ENCODE data around the gene NCEH1. TPM values are rescaled to one million over a fixed set of nuclear protein-coding genes. Genes with fewer than 3 reads are reported as not detected.
"Not testable (repeated sequence)": the region's sequence is repeated elsewhere in the genome, so short reads cannot be mapped to it uniquely, and the experiment has no call there.

NCEH1 gene
- total RNA-seq, 1 donor: 21.1 TPM

- no peak overlapping the region for H3K4me3 ChIP-seq (ENCODE audit: low read depth, low read length)
- TF ChIP-seq, protein P1, sequence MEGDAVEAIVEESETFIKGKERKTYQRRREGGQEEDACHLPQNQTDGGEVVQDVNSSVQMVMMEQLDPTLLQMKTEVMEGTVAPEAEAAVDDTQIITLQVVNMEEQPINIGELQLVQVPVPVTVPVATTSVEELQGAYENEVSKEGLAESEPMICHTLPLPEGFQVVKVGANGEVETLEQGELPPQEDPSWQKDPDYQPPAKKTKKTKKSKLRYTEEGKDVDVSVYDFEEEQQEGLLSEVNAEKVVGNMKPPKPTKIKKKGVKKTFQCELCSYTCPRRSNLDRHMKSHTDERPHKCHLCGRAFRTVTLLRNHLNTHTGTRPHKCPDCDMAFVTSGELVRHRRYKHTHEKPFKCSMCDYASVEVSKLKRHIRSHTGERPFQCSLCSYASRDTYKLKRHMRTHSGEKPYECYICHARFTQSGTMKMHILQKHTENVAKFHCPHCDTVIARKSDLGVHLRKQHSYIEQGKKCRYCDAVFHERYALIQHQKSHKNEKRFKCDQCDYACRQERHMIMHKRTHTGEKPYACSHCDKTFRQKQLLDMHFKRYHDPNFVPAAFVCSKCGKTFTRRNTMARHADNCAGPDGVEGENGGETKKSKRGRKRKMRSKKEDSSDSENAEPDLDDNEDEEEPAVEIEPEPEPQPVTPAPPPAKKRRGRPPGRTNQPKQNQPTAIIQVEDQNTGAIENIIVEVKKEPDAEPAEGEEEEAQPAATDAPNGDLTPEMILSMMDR (IDR thresholded peaks at IDR 0.05; ENCODE audit: insufficient read depth, low read length): peak; percentile 85
- DNase-seq (ENCODE audit: low read depth): peak; percentile 90
Measured at GRCh38 chr3:172666873-172667694, 43.8 kb downstream of the NCEH1 start.

DNA sequence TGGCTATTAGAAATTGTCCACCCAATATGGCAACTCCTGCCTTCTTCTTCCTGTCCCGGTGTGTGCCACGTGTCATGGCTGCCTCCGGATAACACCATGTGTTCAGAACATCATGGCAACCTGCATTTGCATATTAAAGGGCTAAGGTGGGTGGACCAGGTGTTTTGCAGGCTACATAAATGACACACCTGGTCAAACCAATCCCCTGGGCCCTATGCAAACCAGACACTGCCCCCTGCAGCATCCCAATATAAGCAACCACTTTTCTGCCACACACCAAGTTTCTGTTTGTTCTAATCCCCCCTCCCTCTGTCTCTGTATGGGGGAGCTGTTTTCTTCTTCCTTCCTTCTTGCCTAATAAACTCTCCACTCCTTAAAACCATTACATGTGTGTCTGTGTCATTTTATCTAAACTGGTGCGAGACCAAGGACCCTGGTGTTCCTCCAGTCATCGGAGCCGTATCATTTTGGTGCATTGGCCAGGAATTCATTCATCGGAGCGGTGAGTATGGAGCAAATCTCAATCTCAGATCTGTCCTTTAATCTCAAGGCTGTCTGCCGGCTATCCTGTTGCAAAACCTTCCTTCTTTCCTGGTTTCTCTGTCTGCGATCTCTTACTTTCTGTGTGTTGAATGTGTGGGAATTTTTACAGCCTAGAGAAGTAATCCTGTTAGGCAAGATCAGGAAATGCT lies 44.5 kb downstream of the NCEH1 start:
- TF ChIP-seq, protein P1 (IDR thresholded peaks at IDR 0.05; ENCODE audit: insufficient read depth, low read length): peak; percentile 18
- DNase-seq (ENCODE audit: low read depth): no peak
- no peak overlapping the region for H3K4me3 ChIP-seq (ENCODE audit: low read depth, low read length)

DNA sequence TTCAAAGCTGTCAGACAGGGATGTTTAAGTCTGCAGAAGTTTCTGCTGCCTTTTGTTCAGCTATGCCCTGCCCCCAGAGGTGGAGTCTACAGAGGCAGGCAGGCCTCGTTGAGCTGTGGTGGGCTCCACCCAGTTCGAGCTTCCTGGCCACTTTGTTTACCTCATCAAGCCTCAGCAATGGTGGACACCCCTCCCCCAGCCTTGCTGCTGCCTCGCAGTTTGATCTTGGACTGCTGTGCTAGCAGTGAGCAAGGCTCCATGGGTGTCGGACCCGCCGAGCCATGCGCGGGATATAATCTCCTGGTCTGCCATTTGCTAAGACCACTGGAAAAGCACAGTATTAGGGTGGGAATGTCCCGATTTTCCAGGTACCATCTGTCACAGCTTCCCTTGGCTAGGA lies 45.4 kb downstream of the NCEH1 start:
- not testable (repeated sequence) for DNase-seq (ENCODE audit: low read depth); H3K4me3 ChIP-seq (ENCODE audit: low read depth, low read length)

GRCh38 chr3:172660421-172660820 lies 50.4 kb downstream of the NCEH1 start:
- DNase-seq (ENCODE audit: low read depth); H3K4me3 ChIP-seq (ENCODE audit: low read depth, low read length): not testable (repeated sequence)

DNA sequence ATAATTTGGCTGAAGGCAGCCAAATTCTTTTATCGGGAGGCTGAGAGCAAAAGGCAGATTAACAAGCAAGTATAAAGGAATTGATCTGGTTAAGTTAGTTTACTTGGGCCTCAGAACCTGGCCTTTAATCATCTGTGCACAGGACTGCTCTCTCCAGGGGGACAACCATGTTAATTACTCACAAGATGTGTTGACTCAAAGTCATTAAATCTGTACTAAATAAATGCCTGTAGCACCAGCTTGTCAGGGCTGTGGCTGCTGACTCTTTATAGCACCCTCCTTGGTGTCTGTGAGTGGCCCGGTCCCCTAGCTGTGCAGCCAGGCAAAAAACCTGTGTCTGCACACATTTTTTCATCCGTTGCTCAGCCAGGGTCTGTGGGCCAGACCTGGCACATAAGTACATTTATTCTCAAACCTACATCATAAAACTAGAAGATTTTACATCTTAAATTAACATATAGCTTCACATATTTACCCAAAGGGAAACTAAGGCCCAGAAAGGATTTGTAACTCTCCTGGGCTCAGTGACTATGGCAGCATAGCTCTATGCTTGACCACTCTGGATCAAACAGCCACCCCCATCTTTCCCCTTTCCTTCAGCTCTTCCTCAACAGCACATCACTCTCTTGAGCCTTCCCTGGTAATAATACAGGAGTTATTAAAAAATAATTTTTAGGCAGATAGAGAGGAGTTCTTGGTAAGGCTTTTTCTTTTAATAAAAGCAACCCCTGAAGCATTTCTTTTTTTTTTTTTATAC lies 51.4 kb downstream of the NCEH1 start:
- no peak overlapping the region for H3K4me3 ChIP-seq (ENCODE audit: low read depth, low read length)
- no peak for DNase-seq (ENCODE audit: low read depth)
- TF ChIP-seq, protein P1 (IDR thresholded peaks at IDR 0.05; ENCODE audit: insufficient read depth, low read length): no peak

DNA sequence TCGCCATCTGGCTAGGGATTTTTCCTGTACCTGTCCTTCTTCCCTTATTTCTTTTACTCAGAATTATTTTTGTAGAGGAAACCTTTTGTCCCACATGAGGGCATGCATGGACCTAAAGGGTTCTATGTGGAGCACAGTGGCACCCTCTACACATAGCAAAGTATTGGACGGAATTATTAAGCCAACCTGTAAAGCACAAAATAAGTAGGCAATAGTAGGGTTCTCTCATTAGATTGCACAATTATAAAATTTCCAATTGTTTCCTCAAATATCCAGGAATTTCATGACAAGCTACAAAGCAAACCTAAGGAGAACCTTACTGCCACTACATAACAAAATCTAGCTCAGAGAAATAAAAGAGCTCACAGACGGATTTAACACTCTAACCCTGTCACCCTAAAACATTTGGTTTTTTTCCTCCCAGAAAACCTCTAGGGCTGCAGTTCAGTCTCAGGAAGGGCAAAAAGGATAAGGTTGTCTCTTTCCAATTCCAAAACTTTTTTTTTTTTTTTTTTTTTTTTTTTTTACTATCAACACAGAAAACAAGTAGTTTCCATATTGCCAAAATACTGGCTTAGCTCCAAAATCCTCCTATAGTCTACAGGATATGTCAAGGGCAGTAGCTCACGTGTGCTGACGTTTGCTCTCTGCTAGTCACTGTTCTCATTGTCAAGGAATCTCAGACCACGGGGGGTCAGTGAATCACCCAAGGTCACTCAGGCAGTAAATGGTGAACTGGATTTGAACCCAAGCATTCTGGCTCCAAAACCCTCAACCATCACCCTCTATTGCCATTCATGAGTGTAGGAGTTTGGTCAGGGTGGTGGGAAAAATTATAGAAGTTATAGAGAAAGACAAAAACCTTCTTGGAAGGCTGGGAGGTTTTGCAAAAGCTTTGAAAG lies 52.3 kb downstream of the NCEH1 start:
- TF ChIP-seq, protein P1 (IDR thresholded peaks at IDR 0.05; ENCODE audit: insufficient read depth, low read length): no peak
- H3K4me3 ChIP-seq (ENCODE audit: low read depth, low read length): no peak overlapping the region
- DNase-seq (ENCODE audit: low read depth): peak; percentile 98

- no peak overlapping the region for H3K4me3 ChIP-seq (ENCODE audit: low read depth, low read length)
- TF ChIP-seq, protein P1 (IDR thresholded peaks at IDR 0.05; ENCODE audit: insufficient read depth, low read length): no peak
- DNase-seq (ENCODE audit: low read depth): no peak
Measured at GRCh38 chr3:172656602-172657001, 54.3 kb downstream of the NCEH1 start.
